GM18951 (cell line): ENCODE data around the gene LRRC10B.

ENCODE experiments used
- POLR2A ChIP-seq: IDR thresholded peaks from 4 replicates; pipeline ENCODE4 v1.6.1; 2011; ENCODE audit warnings: mild to moderate bottlenecking; ENCODE audit not compliant: insufficient read length, insufficient read depth; ENCODE audit errors: extremely low read depth
- in situ Hi-C: fragments of 300-500 bp; cut with MboI; formaldehyde crosslinking; loops from one replicate; pipeline ENCODE4 v1.12.0; 2022; ENCODE audit warnings: low sequenced_read_pairs, mixed read lengths, inconsistent platforms; ENCODE audit not compliant: unreplicated experiment

The LRRC10B gene

DNA sequence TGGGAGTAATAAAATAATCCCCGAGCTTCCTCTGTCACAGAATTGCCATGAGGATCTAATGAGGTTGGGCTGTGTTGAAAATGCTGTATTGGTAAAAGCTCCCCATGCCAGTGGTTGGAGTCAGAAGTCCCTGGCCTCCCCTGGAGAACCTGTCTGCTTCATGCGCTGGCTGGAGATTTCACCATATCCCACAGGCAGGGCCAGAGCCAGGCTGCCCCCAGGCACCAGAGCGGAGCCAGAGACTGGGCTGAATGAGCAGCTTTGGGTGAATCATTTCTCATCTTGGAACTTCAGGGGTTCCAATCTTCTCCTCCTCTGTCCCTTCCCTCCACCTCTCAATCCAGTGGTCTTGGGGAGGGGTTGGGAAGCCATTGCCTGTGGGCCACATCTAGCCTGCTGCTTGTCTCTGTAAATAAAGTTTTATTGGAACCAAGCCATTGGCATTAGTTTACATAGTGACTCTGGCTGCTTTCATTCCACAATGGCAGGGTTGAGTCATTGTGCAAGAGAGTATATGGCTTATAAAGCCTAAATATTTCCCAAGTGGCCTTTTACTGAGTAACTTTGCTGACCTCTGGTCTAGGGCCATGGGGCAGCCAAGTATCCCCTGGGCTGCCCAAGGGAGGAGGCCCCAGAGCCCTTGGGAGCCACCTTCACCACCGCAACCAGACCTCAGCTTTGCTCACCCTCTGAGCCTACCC is 35.2 kb downstream of the LRRC10B start:
- in situ Hi-C loops, result no loop called here
- TF ChIP-seq POLR2A, result no peak

GRCh38 chr11:61544466-61544865 is 35.9 kb downstream of the LRRC10B start:
- in situ Hi-C loops, result no loop called here
- no peak for TF ChIP-seq POLR2A

DNA sequence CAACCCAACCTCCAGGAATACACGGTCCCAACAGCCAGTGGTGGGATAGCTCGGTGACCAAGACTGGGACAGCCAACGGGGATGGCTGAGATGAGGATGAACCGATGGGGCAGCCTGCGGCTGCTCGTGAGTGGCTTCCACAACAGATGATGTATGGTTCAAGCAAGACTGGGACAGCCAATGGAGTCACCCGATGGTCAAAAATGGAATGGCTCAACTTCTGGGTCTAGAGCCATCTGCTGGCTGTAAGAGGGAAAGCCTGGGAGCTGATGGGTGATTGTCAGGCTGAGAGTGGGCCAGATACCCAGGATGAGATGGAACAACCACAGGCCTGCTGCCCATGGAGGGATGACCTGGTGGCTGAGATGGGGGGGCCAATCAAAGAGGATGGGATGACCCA is 36.8 kb downstream of the LRRC10B start:
- in situ Hi-C loops, result no loop called here
- TF ChIP-seq POLR2A, result no peak

DNA sequence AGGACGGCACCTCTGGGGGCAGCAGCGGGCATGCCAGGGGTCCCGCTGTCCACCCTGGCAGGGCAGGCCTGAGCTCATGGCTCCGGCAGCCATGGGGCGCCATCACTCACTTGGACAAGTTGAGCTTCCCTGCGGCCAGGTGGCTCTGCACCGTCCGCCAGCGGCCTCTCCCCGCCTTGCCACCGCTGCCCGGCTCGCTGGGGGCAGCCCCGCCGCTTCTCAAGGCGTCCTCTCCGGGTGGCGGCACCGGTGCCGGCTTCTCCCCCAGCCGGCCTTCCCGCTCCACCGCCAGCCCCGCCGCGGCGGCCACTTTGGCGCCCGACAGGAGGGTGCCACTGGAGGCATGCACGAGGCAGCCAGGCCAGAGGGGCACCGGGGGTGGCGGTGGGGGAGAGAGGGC is 37.4 kb downstream of the LRRC10B start:
- TF ChIP-seq POLR2A, result no peak
- in situ Hi-C loops, result no loop called here

GRCh38 chr11:61546663-61547062 is 38.1 kb downstream of the LRRC10B start:
- in situ Hi-C loops, result no loop called here
- TF ChIP-seq POLR2A, result no peak

DNA sequence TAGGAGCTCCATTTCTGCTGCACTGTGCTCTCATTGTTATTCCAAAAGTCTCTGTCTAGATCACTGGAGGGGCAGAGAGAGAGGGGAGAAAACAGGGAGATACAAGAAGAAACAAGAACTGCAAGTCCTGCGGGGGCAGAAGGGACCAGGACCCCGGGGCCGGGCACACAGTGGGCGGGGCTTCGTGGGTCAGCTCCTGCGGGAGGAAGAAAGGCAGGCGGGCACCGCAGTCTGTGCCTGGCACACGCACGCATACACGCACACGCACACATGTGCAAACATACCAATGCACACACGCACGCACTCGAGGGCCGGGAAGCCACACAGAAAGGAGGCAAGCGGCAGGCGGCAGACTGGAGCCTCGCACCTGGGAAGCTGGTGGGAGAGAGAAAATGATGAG is 38.7 kb downstream of the LRRC10B start:
- no peak for TF ChIP-seq POLR2A
- in situ Hi-C loops, result no loop called here

GRCh38 chr11:61549177-61549576 is 40.6 kb downstream of the LRRC10B start:
- in situ Hi-C loops, result no loop called here
- no peak for TF ChIP-seq POLR2A

DNA sequence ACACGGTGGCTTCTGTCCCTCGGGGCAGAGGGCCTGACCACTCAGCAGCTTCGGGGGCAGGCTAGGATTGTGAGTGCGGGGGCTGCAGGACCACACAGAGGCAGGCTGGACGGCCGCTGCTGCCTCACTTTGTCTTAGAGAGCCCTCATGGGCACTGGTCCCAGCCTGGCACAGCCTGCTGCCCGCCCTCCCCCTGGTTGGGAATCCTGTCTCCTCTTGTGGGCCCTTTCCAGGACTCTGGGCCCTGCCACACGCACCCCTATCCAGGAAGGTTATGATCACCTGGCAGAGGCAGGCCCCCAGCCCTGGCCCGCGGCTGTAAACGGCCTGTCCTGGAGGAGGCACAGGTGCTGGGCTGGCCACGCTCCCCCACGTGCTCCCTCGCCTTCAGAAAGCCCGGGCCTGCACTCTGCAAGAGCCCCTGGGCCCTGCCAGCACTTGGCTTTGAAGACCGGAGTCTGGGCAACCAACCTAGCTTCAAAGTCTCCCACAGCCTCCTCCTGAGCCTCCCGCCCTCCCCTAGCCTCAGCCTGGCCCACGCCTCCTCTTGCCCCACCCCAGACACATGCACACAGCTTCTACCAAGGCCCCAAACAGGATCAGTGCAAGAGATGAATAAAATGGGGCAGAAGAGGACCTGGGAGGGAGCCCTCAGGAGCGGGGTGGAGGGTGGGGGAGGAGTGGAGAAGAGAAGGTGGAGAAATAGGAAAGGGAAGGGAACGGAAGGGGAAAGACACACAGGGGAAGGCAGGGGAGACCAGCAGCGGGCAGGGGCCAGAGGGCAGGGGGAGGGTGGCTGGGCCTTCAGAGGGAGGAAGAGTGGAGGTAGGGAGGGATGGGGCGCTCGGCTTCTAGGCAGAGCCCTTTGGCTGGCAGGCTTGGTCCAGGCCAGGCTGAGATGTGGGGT is 41.4 kb downstream of the LRRC10B start:
- in situ Hi-C loops, result no loop called here
- no peak for TF ChIP-seq POLR2A

DNA sequence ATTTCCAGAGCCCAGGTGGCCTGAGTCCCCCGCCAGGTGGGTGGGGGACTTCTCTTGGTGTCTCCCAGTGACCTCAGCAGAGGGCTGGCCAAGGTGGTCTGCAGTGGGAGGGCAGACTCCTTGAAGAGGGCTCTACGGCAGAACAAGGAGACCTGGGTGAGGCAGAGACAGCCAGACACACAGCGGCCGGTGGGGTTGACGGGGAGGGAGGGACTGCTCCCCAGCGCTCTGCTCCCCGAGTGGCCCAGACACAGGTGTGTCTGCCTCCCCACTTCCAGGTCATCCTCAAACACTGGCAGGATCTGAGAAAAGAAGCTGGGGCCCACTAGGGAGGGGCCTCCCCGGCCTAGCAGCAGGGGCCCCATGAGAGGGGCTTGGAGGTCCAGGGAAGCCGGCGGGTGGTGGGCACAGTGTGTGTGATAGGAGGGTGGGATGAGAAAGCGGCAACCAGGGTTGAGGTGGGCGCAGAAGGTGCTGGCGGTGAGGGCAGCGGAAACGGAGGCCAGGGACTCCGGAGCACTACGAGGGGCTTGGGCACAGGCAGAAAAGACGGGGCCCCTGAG is 42.2 kb downstream of the LRRC10B start:
- in situ Hi-C loops, result no loop called here
- no peak for TF ChIP-seq POLR2A

DNA sequence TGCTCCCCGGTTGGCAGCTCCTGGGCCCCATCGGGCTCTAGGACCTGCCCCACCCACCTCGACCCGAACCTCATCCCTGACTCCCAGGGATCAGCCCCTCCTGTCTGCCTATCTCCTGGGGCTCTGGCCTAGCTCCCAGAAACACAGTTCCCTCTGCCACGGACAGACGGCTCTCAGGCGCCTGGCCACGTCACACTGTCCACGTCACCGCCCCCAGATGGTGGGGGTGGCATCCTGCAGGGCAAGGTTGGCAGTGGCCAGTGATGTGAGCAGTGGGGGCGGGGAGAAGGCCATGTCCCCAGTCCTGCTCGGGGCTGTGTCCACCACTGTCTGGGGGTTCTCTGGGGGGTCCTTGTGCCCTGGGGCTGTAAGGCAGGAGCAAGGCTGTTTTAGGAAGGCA is 43.1 kb downstream of the LRRC10B start:
- in situ Hi-C loops, result no loop called here
- TF ChIP-seq POLR2A, result no peak

GRCh38 chr11:61552108-61552635 is 43.6 kb downstream of the LRRC10B start:
- no peak for TF ChIP-seq POLR2A
- in situ Hi-C loops, result no loop called here

GRCh38 chr11:61553373-61554171 is 45.0 kb downstream of the LRRC10B start:
- no peak for TF ChIP-seq POLR2A
- in situ Hi-C loops, result no loop called here

DNA sequence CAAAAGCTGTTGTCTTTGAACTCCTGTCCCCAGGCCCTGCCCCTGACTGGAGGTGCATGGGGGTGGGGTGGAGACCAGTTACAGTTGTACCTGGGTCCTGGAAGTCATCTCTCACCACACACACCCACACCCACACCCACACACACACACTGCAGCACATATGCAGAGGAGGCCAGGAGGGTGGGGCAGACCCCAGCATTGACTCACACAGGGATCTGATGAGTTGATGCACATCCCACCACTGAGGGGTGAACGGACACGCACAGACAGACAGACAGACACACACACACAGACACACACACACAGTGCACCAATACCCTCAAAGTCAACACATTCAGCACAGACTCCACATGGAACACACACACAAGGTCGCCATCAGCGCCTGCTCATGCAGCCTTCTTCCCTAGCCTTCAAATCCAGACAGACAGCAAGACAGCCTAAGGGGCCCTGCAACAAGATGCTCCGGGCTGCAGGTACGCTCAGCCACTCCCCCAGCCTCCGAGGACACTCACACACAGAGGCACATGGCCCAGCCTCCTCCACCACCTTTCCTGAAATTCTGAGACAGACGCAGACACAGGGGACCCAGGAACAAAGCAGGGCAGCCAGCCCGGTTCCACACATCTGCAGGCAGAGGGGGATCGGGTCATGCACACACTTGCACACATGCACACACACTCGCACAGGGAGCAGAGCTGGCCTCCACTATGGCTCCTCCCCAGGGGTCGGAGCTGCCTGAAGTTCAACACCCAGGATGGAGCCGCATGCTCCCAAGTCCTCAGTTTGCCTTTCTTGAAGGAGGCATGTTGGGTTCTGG is 45.8 kb downstream of the LRRC10B start:
- TF ChIP-seq POLR2A, result no peak
- in situ Hi-C loops, result no loop called here
